H1 (cell line): ENCODE results near the gene HDLBP. TPM values are rescaled to one million over a fixed set of nuclear protein-coding genes. Genes with fewer than 3 reads are reported as not detected.

ENCODE experiments used
- CTCF ChIA-PET: fragments of 300-600 bp; sonication (Branson Sonifier 250); formaldehyde crosslinking; loops from one replicate; lab custom pipeline; 2021; ENCODE audit not compliant: partially characterized antibody; lab: Charles Lee
- POLR2A ChIA-PET: fragments of 300-600 bp; sonication (Branson Sonifier 250); formaldehyde crosslinking; loops from one replicate; lab custom pipeline; 2021; ENCODE audit warnings: inconsistent platforms; ENCODE audit not compliant: partially characterized antibody; lab: Charles Lee
- DNase-seq, 2 experiments: peaks; one replicate each; pipeline versions ENCODE4 v3.0.0 to v3.0.0-alpha.2; 2010 to 2022; ENCODE audit warnings: low spot score in 2 of 2, low read depth in 1 of 2, mixed read lengths in 1 of 2
- FAIRE-seq: peaks from 2 replicates; lab custom pipeline; 2011; peaks lifted over from hg19 to GRCh38; lab: Jason Lieb, UNC
- H2AFZ ChIP-seq: 2 replicates; pipeline ENCODE4 v1.8.1; 2012; ENCODE audit warnings: low read length, inconsistent platforms
- H2AK5ac ChIP-seq: 2 replicates; pipeline ENCODE4 v1.6.1; 2013; ENCODE audit warnings: low read depth, low read length
- H2BK120ac ChIP-seq: replicated peaks from 2 replicates; pipeline ENCODE3; 2013; ENCODE audit warnings: low read depth, low read length, inconsistent platforms
- H2BK12ac ChIP-seq: 2 replicates; pipeline ENCODE4 v1.6.1; 2013; ENCODE audit warnings: low read depth, low read length
- H2BK15ac ChIP-seq: 2 replicates; pipeline ENCODE4 v1.6.1; 2013; ENCODE audit warnings: low read length
- H2BK20ac ChIP-seq: 2 replicates; pipeline ENCODE4 v1.6.1; 2013; ENCODE audit warnings: low read length
- H2BK5ac ChIP-seq: 2 replicates; pipeline ENCODE4 v1.6.1; 2013; ENCODE audit warnings: low read depth, low read length
- H3K14ac ChIP-seq: 2 replicates; pipeline ENCODE4 v1.6.1; 2013; ENCODE audit warnings: inconsistent platforms; ENCODE audit not compliant: insufficient read length
- H3K18ac ChIP-seq: 2 replicates; pipeline ENCODE4 v1.6.1; 2013; ENCODE audit warnings: low read length; ENCODE audit errors: extremely low read depth
- H3K23ac ChIP-seq: 2 replicates; pipeline ENCODE4 v1.6.1; 2013; ENCODE audit warnings: inconsistent platforms; ENCODE audit not compliant: insufficient read length
- H3K23me2 ChIP-seq: 2 replicates; pipeline ENCODE4 v1.6.1; 2013; ENCODE audit warnings: low read depth, low read length
- H3K27ac ChIP-seq: 2 replicates; pipeline ENCODE4 v1.6.1; 2011; ENCODE audit warnings: low read depth, low read length, inconsistent platforms
- H3K27me3 ChIP-seq, 4 experiments: replicated peaks in 1 of 4; 1 replicate in 1 of 4; 2 replicates in 3 of 4; pipeline versions ENCODE4 v1.6.1 to v1.8.1; 2011 to 2013; ENCODE audit warnings: low read length in 3 of 4, mild to moderate bottlenecking in 3 of 4, inconsistent platforms in 2 of 4, mixed read lengths in 2 of 4, moderate library complexity in 1 of 4; ENCODE audit not compliant: control insufficient read depth in 3 of 4, insufficient read depth in 3 of 4; ENCODE audit errors: extremely low read depth in 1 of 4
- H3K36me3 ChIP-seq, 4 experiments: 2 replicates each; pipeline versions ENCODE4 v1.6.1 to v1.8.1; 2011 to 2013; ENCODE audit warnings: mild to moderate bottlenecking in 4 of 4, low read length in 3 of 4, moderate library complexity in 2 of 4, control low read depth in 1 of 4, inconsistent platforms in 1 of 4; ENCODE audit not compliant: insufficient read depth in 4 of 4, control insufficient read depth in 2 of 4
- H3K4ac ChIP-seq: replicated peaks from 2 replicates; pipeline ENCODE3; 2013; ENCODE audit warnings: low read length, low read depth, mixed read lengths, inconsistent platforms; ENCODE audit not compliant: insufficient read length
- H3K4me1 ChIP-seq, 4 experiments: replicated peaks in 1 of 4; 1 replicate in 1 of 4; 2 replicates in 3 of 4; pipeline versions ENCODE4 v1.6.1 to v1.8.1; 2011 to 2013; ENCODE audit warnings: low read length in 3 of 4, inconsistent platforms in 2 of 4, mixed read lengths in 1 of 4; ENCODE audit not compliant: insufficient read depth in 4 of 4, control insufficient read depth in 3 of 4
- H3K4me2 ChIP-seq, 2 experiments: 2 replicates each; pipeline versions ENCODE4 v1.6.1 to v1.8.1; 2011 to 2013; ENCODE audit warnings: low read depth in 2 of 2, low read length in 2 of 2, control low read depth in 1 of 2, inconsistent platforms in 1 of 2, mild to moderate bottlenecking in 1 of 2; ENCODE audit not compliant: insufficient read depth in 1 of 2
- H3K4me3 ChIP-seq, 4 experiments: fragments of 200-600, 300-600 bp in 1 of 4; sonication (generic), shearing (Covaris generic), sonication (Bioruptor Twin) in 1 of 4; 2 replicates each; pipeline versions ENCODE4 v1.5.1 to v1.8.1; 2011 to 2016; ENCODE audit warnings: low read length in 4 of 4, low read depth in 3 of 4, control low read depth in 2 of 4, inconsistent platforms in 2 of 4, mild to moderate bottlenecking in 2 of 4, mixed read lengths in 1 of 4, moderate library complexity in 1 of 4; ENCODE audit not compliant: insufficient read depth in 2 of 4; ENCODE audit errors: extremely low read depth in 1 of 4
- H3K56ac ChIP-seq: replicated peaks from 2 replicates; pipeline ENCODE3; 2013; ENCODE audit warnings: low read depth, mild to moderate bottlenecking, mixed read lengths, low read length, inconsistent platforms; ENCODE audit not compliant: insufficient read length
- H3K79me1 ChIP-seq: 2 replicates; pipeline ENCODE4 v1.6.1; 2013; ENCODE audit warnings: low read depth, low read length, control low read depth
- H3K79me2 ChIP-seq, 2 experiments: 2 replicates each; pipeline versions ENCODE4 v1.6.1 to v1.8.1; 2012 to 2013; ENCODE audit warnings: low read length in 2 of 2, mild to moderate bottlenecking in 2 of 2, inconsistent platforms in 1 of 2; ENCODE audit not compliant: insufficient read depth in 2 of 2, control insufficient read depth in 1 of 2
- H3K9ac ChIP-seq, 4 experiments: replicated peaks in 1 of 4; 1 replicate in 1 of 4; 2 replicates in 3 of 4; pipeline versions ENCODE4 v1.6.1 to v1.8.1; 2011 to 2013; ENCODE audit warnings: low read depth in 3 of 4, low read length in 3 of 4, control low read depth in 2 of 4, mild to moderate bottlenecking in 2 of 4, moderate library complexity in 2 of 4, inconsistent platforms in 1 of 4; ENCODE audit errors: extremely low read depth in 1 of 4
- H3K9me3 ChIP-seq, 2 experiments: 2 replicates each; pipeline versions ENCODE4 v1.6.1 to v1.8.1; 2012 to 2013; ENCODE audit warnings: mild to moderate bottlenecking in 2 of 2, moderate library complexity in 2 of 2, control low read depth in 1 of 2, inconsistent platforms in 1 of 2, low read depth in 1 of 2, low read length in 1 of 2, mixed read lengths in 1 of 2; ENCODE audit not compliant: insufficient read depth in 2 of 2
- H4K20me1 ChIP-seq, 2 experiments: replicated peaks in 1 of 2; 2 replicates each; pipeline versions ENCODE3 to v1.8.1; 2011 to 2013; ENCODE audit warnings: inconsistent platforms in 2 of 2, low read length in 2 of 2, mild to moderate bottlenecking in 1 of 2; ENCODE audit not compliant: insufficient read depth in 2 of 2, control insufficient read depth in 1 of 2
- H4K5ac ChIP-seq: 2 replicates; pipeline ENCODE4 v1.6.1; 2013; ENCODE audit warnings: low read length, low read depth, mixed read lengths, inconsistent platforms; ENCODE audit not compliant: insufficient read length
- H4K8ac ChIP-seq: 2 replicates; pipeline ENCODE4 v1.8.0; 2013; ENCODE audit warnings: mild to moderate bottlenecking, moderate library complexity, low read length, inconsistent platforms; ENCODE audit not compliant: insufficient read depth; ENCODE audit errors: extremely low read depth
- H4K91ac ChIP-seq: replicated peaks from 2 replicates; pipeline ENCODE3; 2013; ENCODE audit warnings: low read length, mixed read lengths, inconsistent platforms; ENCODE audit not compliant: insufficient read length
- CREB1 ChIP-seq: IDR thresholded peaks from 2 replicates; pipeline ENCODE4 v1.6.1; 2012; ENCODE audit warnings: inconsistent platforms
- EP300 ChIP-seq, 2 experiments: IDR thresholded peaks; 1 replicate in 1 of 2; 2 replicates in 1 of 2; pipeline ENCODE4 v1.6.1; 2011 to 2012; ENCODE audit warnings: low read depth in 2 of 2, low read length in 2 of 2, mild to moderate bottlenecking in 2 of 2, borderline replicate concordance in 1 of 2, inconsistent platforms in 1 of 2, moderate library complexity in 1 of 2
- JUND ChIP-seq: IDR thresholded peaks from 2 replicates; pipeline ENCODE4 v1.6.1; 2011; ENCODE audit warnings: mild to moderate bottlenecking, improper control_type of control experiment, low read length
- KDM5A ChIP-seq: fragments of 200-600 bp; IDR thresholded peaks from 2 replicates; pipeline ENCODE4 v1.7.1; 2012; ENCODE audit warnings: mild to moderate bottlenecking, low read length, inconsistent platforms, mixed read lengths
- NANOG ChIP-seq: IDR thresholded peaks from 2 replicates; pipeline ENCODE4 v1.6.1; 2011; ENCODE audit warnings: low read length, low read depth, mild to moderate bottlenecking, inconsistent platforms; ENCODE audit not compliant: insufficient read depth, poor library complexity, severe bottlenecking
- SP1 ChIP-seq: IDR thresholded peaks from 2 replicates; pipeline ENCODE4 v1.6.1; 2011; ENCODE audit warnings: low read depth, low read length
- TCF12 ChIP-seq: IDR thresholded peaks from 2 replicates; pipeline ENCODE4 v1.6.1; 2011; ENCODE audit warnings: low read depth, mild to moderate bottlenecking, low read length
- WGBS, 2 experiments: shearing (Covaris generic) in 1 of 2; methylation state at CpG; one replicate each; pipeline versions ENCODE4 v1.1.6 to v1.1.7; 2013 to 2015; ENCODE audit warnings: low lambda C conversion rate in 2 of 2, mixed read lengths in 2 of 2, inconsistent platforms in 1 of 2, low coverage in 1 of 2, missing lambda C conversion rate in 1 of 2; ENCODE audit not compliant: insufficient replicate concordance in 2 of 2, insufficient coverage in 1 of 2, insufficient read length in 1 of 2; ENCODE audit errors: extremely low coverage in 1 of 2, missing lambda C conversion rate in 1 of 2; 5-methylcytosine and 5-hydroxymethylcytosine counted together
- polyA plus RNA-seq, 7 experiments: library from polyadenylated mRNA; depleted of rRNA in 3 of 7; stranded (reverse) in 5 of 7; unstranded in 2 of 7; fragments of >200 nt in 5 of 7; fragments of 200-250 nt in 2 of 7; gene quantifications; 1 replicate in 5 of 7; 2 replicates in 1 of 7; 4 replicates in 1 of 7; pipeline versions ENCODE4 v1.2.1 to v1.2.3, GENCODE V29; 2011 to 2013; ENCODE audit warnings: missing spikeins in 2 of 7, mixed read lengths in 2 of 7
- total RNA-seq: library from RNA; stranded (reverse); fragmentation: NEBNext Ultra II Directional; extraction: Animal tissue kit (Norgen Biotek cat#: 25700); gene quantifications from 2 replicates; pipeline ENCODE4 v1.2.1, GENCODE V29; 2021

The HDLBP gene
- total and polyA plus RNA-seq, 2 of the 8 experiments (the other 6 are each of a cell fraction or from before 2014, with no cell fraction given) = 185 to 360 TPM

DNA sequence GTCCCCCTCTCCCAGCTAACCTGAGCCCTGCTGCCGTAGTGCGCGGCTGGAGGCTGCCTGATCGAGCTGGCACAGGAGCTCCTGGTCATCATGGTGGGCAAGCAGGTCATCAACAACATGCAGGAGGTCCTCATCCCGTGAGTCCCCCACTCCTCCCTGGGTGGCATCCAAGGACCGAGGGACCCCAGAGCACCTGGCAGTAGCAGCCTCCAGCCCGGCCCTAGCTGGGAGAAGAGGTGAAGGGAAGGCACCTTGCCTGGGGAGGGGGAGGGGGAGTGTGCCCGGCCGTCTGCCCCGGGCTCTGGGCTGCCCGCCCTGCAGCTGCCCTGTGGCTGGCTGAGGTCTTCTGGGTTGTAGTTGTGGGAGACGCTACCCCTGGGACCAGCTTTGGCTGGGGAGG lies 100.7 kb downstream of the HDLBP start:
- no peak overlapping the region for H2BK20ac ChIP-seq
- H3K18ac ChIP-seq = no peak overlapping the region
- no peak overlapping the region for H3K56ac ChIP-seq
- H4K20me1 ChIP-seq = no peaks in the 10 kb centered on the region
- no peak overlapping the region for H2BK120ac ChIP-seq
- ChIA-PET CTCF (interaction anchor here (1.1 to 1.4 kb wide), 3 partner anchors 13 to 177 kb away, joined by 3 read pairs; no protein-coding TSS in a partner anchor), POLR2A (interaction anchor here (0.8 to 1.4 kb wide), 2 partner anchors 7 to 19 kb away, joined by 3 to 5 read pairs; no protein-coding TSS in a partner anchor)
- no peak overlapping the region for H3K4me3 ChIP-seq
- no peak overlapping the region for H4K91ac ChIP-seq
- DNase-seq (no peak), FAIRE-seq (no peak)
- H4K8ac ChIP-seq = no peak overlapping the region
- H3K36me3 ChIP-seq = no peaks in the 10 kb centered on the region
- no peaks in the 10 kb centered on the region for H3K79me1 ChIP-seq
- no peak overlapping the region for H3K9ac ChIP-seq
- no peak overlapping the region for H2BK5ac ChIP-seq
- no peak overlapping the region for H2AK5ac ChIP-seq
- no peak overlapping the region for H3K27ac ChIP-seq
- H3K14ac ChIP-seq = no peak overlapping the region
- H3K4me2 ChIP-seq = no peak overlapping the region
- H3K23ac ChIP-seq = no peak overlapping the region
- no peak overlapping the region for H3K4ac ChIP-seq
- WGBS, 2 experiments = 87% methylated on average over 8 of the region's 12 CpGs; no CpG with 5 or more reads in 1 of the 2 experiments
- H2BK15ac ChIP-seq = no peak overlapping the region
- H4K5ac ChIP-seq = no peak overlapping the region
- no peaks in the 10 kb centered on the region for H3K27me3 ChIP-seq
- no peaks in the 10 kb centered on the region; a peak in 1 of 4 replicates for H3K79me2 ChIP-seq
- no peaks in the 10 kb centered on the region for H3K9me3 ChIP-seq
- peaks cover 7% of the 10 kb centered on the region; the same call in 1 of the 2 replicates for H3K23me2 ChIP-seq
- H2BK12ac ChIP-seq = no peak overlapping the region
- peaks cover 0 to 20% (median 10%) of the 10 kb centered on the region in 4 experiments; a peak in 6 of 7 replicates for H3K4me1 ChIP-seq
- H2AFZ ChIP-seq = no peak overlapping the region
- TF ChIP-seq TCF12 = no peak
- TF ChIP-seq JUND = no peak
- no peak for TF ChIP-seq NANOG
- TF ChIP-seq SP1 = no peak
- TF ChIP-seq KDM5A = no peak
- no peak for TF ChIP-seq CREB1
- TF ChIP-seq EP300 (IDR thresholded peaks at IDR 0.05; ENCODE audit: borderline replicate concordance in 1 of 2, low read depth in 2 of 2, low read length in 2 of 2) = no peak
